H1 (cell line): ENCODE measurements around the gene LRRC45. TPM values are rescaled to one million over a fixed set of nuclear protein-coding genes. Genes with fewer than 3 reads are reported as not detected.
A peak's percentile ranks its signal among the peaks of the same experiment; 100 is the strongest.

Source experiments
- CTCF ChIA-PET: fragments of 300-600 bp; sonication (Branson Sonifier 250); formaldehyde crosslinking; loops from one replicate; lab custom pipeline; 2021; ENCODE audit not compliant: partially characterized antibody; lab: Charles Lee
- POLR2A ChIA-PET: fragments of 300-600 bp; sonication (Branson Sonifier 250); formaldehyde crosslinking; loops from one replicate; lab custom pipeline; 2021; ENCODE audit warnings: inconsistent platforms; ENCODE audit not compliant: partially characterized antibody; lab: Charles Lee
- DNase-seq, 2 experiments: peaks; one replicate each; pipeline versions ENCODE4 v3.0.0 to v3.0.0-alpha.2; 2010 to 2022; ENCODE audit warnings: low spot score in 2 of 2, low read depth in 1 of 2, mixed read lengths in 1 of 2
- FAIRE-seq: peaks from 2 replicates; lab custom pipeline; 2011; peaks lifted over from hg19 to GRCh38; lab: Jason Lieb, UNC
- H2AFZ ChIP-seq: 2 replicates; pipeline ENCODE4 v1.8.1; 2012; ENCODE audit warnings: low read length, inconsistent platforms
- H2AK5ac ChIP-seq: 2 replicates; pipeline ENCODE4 v1.6.1; 2013; ENCODE audit warnings: low read depth, low read length
- H2BK120ac ChIP-seq: replicated peaks from 2 replicates; pipeline ENCODE3; 2013; ENCODE audit warnings: low read depth, low read length, inconsistent platforms
- H2BK12ac ChIP-seq: 2 replicates; pipeline ENCODE4 v1.6.1; 2013; ENCODE audit warnings: low read depth, low read length
- H2BK15ac ChIP-seq: 2 replicates; pipeline ENCODE4 v1.6.1; 2013; ENCODE audit warnings: low read length
- H2BK20ac ChIP-seq: 2 replicates; pipeline ENCODE4 v1.6.1; 2013; ENCODE audit warnings: low read length
- H2BK5ac ChIP-seq: 2 replicates; pipeline ENCODE4 v1.6.1; 2013; ENCODE audit warnings: low read depth, low read length
- H3K14ac ChIP-seq: 2 replicates; pipeline ENCODE4 v1.6.1; 2013; ENCODE audit warnings: inconsistent platforms; ENCODE audit not compliant: insufficient read length
- H3K18ac ChIP-seq: 2 replicates; pipeline ENCODE4 v1.6.1; 2013; ENCODE audit warnings: low read length; ENCODE audit errors: extremely low read depth
- H3K23ac ChIP-seq: 2 replicates; pipeline ENCODE4 v1.6.1; 2013; ENCODE audit warnings: inconsistent platforms; ENCODE audit not compliant: insufficient read length
- H3K23me2 ChIP-seq: 2 replicates; pipeline ENCODE4 v1.6.1; 2013; ENCODE audit warnings: low read depth, low read length
- H3K27ac ChIP-seq: 2 replicates; pipeline ENCODE4 v1.6.1; 2011; ENCODE audit warnings: low read depth, low read length, inconsistent platforms
- H3K27me3 ChIP-seq, 4 experiments: replicated peaks in 1 of 4; 1 replicate in 1 of 4; 2 replicates in 3 of 4; pipeline versions ENCODE4 v1.6.1 to v1.8.1; 2011 to 2013; ENCODE audit warnings: low read length in 3 of 4, mild to moderate bottlenecking in 3 of 4, inconsistent platforms in 2 of 4, mixed read lengths in 2 of 4, moderate library complexity in 1 of 4; ENCODE audit not compliant: control insufficient read depth in 3 of 4, insufficient read depth in 3 of 4; ENCODE audit errors: extremely low read depth in 1 of 4
- H3K36me3 ChIP-seq, 4 experiments: 2 replicates each; pipeline versions ENCODE4 v1.6.1 to v1.8.1; 2011 to 2013; ENCODE audit warnings: mild to moderate bottlenecking in 4 of 4, low read length in 3 of 4, moderate library complexity in 2 of 4, control low read depth in 1 of 4, inconsistent platforms in 1 of 4; ENCODE audit not compliant: insufficient read depth in 4 of 4, control insufficient read depth in 2 of 4
- H3K4ac ChIP-seq: replicated peaks from 2 replicates; pipeline ENCODE3; 2013; ENCODE audit warnings: low read length, low read depth, mixed read lengths, inconsistent platforms; ENCODE audit not compliant: insufficient read length
- H3K4me1 ChIP-seq, 4 experiments: replicated peaks in 1 of 4; 1 replicate in 1 of 4; 2 replicates in 3 of 4; pipeline versions ENCODE4 v1.6.1 to v1.8.1; 2011 to 2013; ENCODE audit warnings: low read length in 3 of 4, inconsistent platforms in 2 of 4, mixed read lengths in 1 of 4; ENCODE audit not compliant: insufficient read depth in 4 of 4, control insufficient read depth in 3 of 4
- H3K4me2 ChIP-seq, 2 experiments: 2 replicates each; pipeline versions ENCODE4 v1.6.1 to v1.8.1; 2011 to 2013; ENCODE audit warnings: low read depth in 2 of 2, low read length in 2 of 2, control low read depth in 1 of 2, inconsistent platforms in 1 of 2, mild to moderate bottlenecking in 1 of 2; ENCODE audit not compliant: insufficient read depth in 1 of 2
- H3K4me3 ChIP-seq, 4 experiments: fragments of 200-600, 300-600 bp in 1 of 4; sonication (generic), shearing (Covaris generic), sonication (Bioruptor Twin) in 1 of 4; 2 replicates each; pipeline versions ENCODE4 v1.5.1 to v1.8.1; 2011 to 2016; ENCODE audit warnings: low read length in 4 of 4, low read depth in 3 of 4, control low read depth in 2 of 4, inconsistent platforms in 2 of 4, mild to moderate bottlenecking in 2 of 4, mixed read lengths in 1 of 4, moderate library complexity in 1 of 4; ENCODE audit not compliant: insufficient read depth in 2 of 4; ENCODE audit errors: extremely low read depth in 1 of 4
- H3K56ac ChIP-seq: replicated peaks from 2 replicates; pipeline ENCODE3; 2013; ENCODE audit warnings: low read depth, mild to moderate bottlenecking, mixed read lengths, low read length, inconsistent platforms; ENCODE audit not compliant: insufficient read length
- H3K79me1 ChIP-seq: 2 replicates; pipeline ENCODE4 v1.6.1; 2013; ENCODE audit warnings: low read depth, low read length, control low read depth
- H3K79me2 ChIP-seq, 2 experiments: 2 replicates each; pipeline versions ENCODE4 v1.6.1 to v1.8.1; 2012 to 2013; ENCODE audit warnings: low read length in 2 of 2, mild to moderate bottlenecking in 2 of 2, inconsistent platforms in 1 of 2; ENCODE audit not compliant: insufficient read depth in 2 of 2, control insufficient read depth in 1 of 2
- H3K9ac ChIP-seq, 4 experiments: replicated peaks in 1 of 4; 1 replicate in 1 of 4; 2 replicates in 3 of 4; pipeline versions ENCODE4 v1.6.1 to v1.8.1; 2011 to 2013; ENCODE audit warnings: low read depth in 3 of 4, low read length in 3 of 4, control low read depth in 2 of 4, mild to moderate bottlenecking in 2 of 4, moderate library complexity in 2 of 4, inconsistent platforms in 1 of 4; ENCODE audit errors: extremely low read depth in 1 of 4
- H3K9me3 ChIP-seq, 2 experiments: 2 replicates each; pipeline versions ENCODE4 v1.6.1 to v1.8.1; 2012 to 2013; ENCODE audit warnings: mild to moderate bottlenecking in 2 of 2, moderate library complexity in 2 of 2, control low read depth in 1 of 2, inconsistent platforms in 1 of 2, low read depth in 1 of 2, low read length in 1 of 2, mixed read lengths in 1 of 2; ENCODE audit not compliant: insufficient read depth in 2 of 2
- H4K20me1 ChIP-seq, 2 experiments: replicated peaks in 1 of 2; 2 replicates each; pipeline versions ENCODE3 to v1.8.1; 2011 to 2013; ENCODE audit warnings: inconsistent platforms in 2 of 2, low read length in 2 of 2, mild to moderate bottlenecking in 1 of 2; ENCODE audit not compliant: insufficient read depth in 2 of 2, control insufficient read depth in 1 of 2
- H4K5ac ChIP-seq: 2 replicates; pipeline ENCODE4 v1.6.1; 2013; ENCODE audit warnings: low read length, low read depth, mixed read lengths, inconsistent platforms; ENCODE audit not compliant: insufficient read length
- H4K8ac ChIP-seq: 2 replicates; pipeline ENCODE4 v1.8.0; 2013; ENCODE audit warnings: mild to moderate bottlenecking, moderate library complexity, low read length, inconsistent platforms; ENCODE audit not compliant: insufficient read depth; ENCODE audit errors: extremely low read depth
- H4K91ac ChIP-seq: replicated peaks from 2 replicates; pipeline ENCODE3; 2013; ENCODE audit warnings: low read length, mixed read lengths, inconsistent platforms; ENCODE audit not compliant: insufficient read length
- BACH1 ChIP-seq: IDR thresholded peaks from 2 replicates; pipeline ENCODE4 v1.6.1; 2012; ENCODE audit warnings: low read length, improper control_type of control experiment
- BRCA1 ChIP-seq: IDR thresholded peaks from 2 replicates; pipeline ENCODE4 v1.6.1; 2012; ENCODE audit warnings: low read depth, low read length, improper control_type of control experiment
- CBX5 ChIP-seq: fragments of 300-800, 300-1000 bp; sonication (generic); IDR thresholded peaks from 2 replicates; pipeline ENCODE4 v1.7.1; 2016; ENCODE audit warnings: antibody characterized with exemption, low read length, low read depth
- CBX8 ChIP-seq: fragments of 300-800, 300-1000 bp; sonication (generic); IDR thresholded peaks from 2 replicates; pipeline ENCODE4 v1.7.1; 2016; ENCODE audit warnings: low read depth, low read length, borderline replicate concordance
- CTBP2 ChIP-seq: IDR thresholded peaks from 2 replicates; pipeline ENCODE4 v1.7.0; 2011; ENCODE audit warnings: borderline replicate concordance, mild to moderate bottlenecking, moderate library complexity, mixed read lengths, low read length; ENCODE audit not compliant: insufficient read depth, insufficient read length
- FOSL1 ChIP-seq: IDR thresholded peaks from 2 replicates; pipeline ENCODE4 v1.6.1; 2011; ENCODE audit warnings: mild to moderate bottlenecking, low read depth, low read length, moderate library complexity; ENCODE audit not compliant: insufficient read depth
- HDAC2 ChIP-seq, 2 experiments: fragments of 300-600 bp in 1 of 2; sonication (generic) in 1 of 2; IDR thresholded peaks; 2 replicates each; pipeline ENCODE4 v1.6.1; 2011 to 2012; ENCODE audit warnings: low read depth in 2 of 2, low read length in 2 of 2, mild to moderate bottlenecking in 2 of 2, moderate library complexity in 2 of 2, borderline replicate concordance in 1 of 2, inconsistent platforms in 1 of 2
- PHF8 ChIP-seq: fragments of 200-600 bp; sonication (generic); conservative IDR thresholded peaks from 2 replicates; pipeline ENCODE4 v1.7.1; 2012; ENCODE audit warnings: low read depth, mild to moderate bottlenecking, inconsistent platforms, low read length, moderate library complexity
- SP1 ChIP-seq: IDR thresholded peaks from 2 replicates; pipeline ENCODE4 v1.6.1; 2011; ENCODE audit warnings: low read depth, low read length
- TCF12 ChIP-seq: IDR thresholded peaks from 2 replicates; pipeline ENCODE4 v1.6.1; 2011; ENCODE audit warnings: low read depth, mild to moderate bottlenecking, low read length
- TEAD4 ChIP-seq: IDR thresholded peaks from 2 replicates; pipeline ENCODE4 v1.6.1; 2012; ENCODE audit warnings: low read depth, low read length, inconsistent platforms, mixed read lengths
- WGBS, 2 experiments: shearing (Covaris generic) in 1 of 2; methylation state at CpG; one replicate each; pipeline versions ENCODE4 v1.1.6 to v1.1.7; 2013 to 2015; ENCODE audit warnings: low lambda C conversion rate in 2 of 2, mixed read lengths in 2 of 2, inconsistent platforms in 1 of 2, low coverage in 1 of 2, missing lambda C conversion rate in 1 of 2; ENCODE audit not compliant: insufficient replicate concordance in 2 of 2, insufficient coverage in 1 of 2, insufficient read length in 1 of 2; ENCODE audit errors: extremely low coverage in 1 of 2, missing lambda C conversion rate in 1 of 2; 5-methylcytosine and 5-hydroxymethylcytosine counted together
- polyA plus RNA-seq, 7 experiments: library from polyadenylated mRNA; depleted of rRNA in 3 of 7; stranded (reverse) in 5 of 7; unstranded in 2 of 7; fragments of >200 nt in 5 of 7; fragments of 200-250 nt in 2 of 7; gene quantifications; 1 replicate in 5 of 7; 2 replicates in 1 of 7; 4 replicates in 1 of 7; pipeline versions ENCODE4 v1.2.1 to v1.2.3, GENCODE V29; 2011 to 2013; ENCODE audit warnings: missing spikeins in 2 of 7, mixed read lengths in 2 of 7
- total RNA-seq: library from RNA; stranded (reverse); fragmentation: NEBNext Ultra II Directional; extraction: Animal tissue kit (Norgen Biotek cat#: 25700); gene quantifications from 2 replicates; pipeline ENCODE4 v1.2.1, GENCODE V29; 2021
- TF ChIP-seq, protein P1 (sequence below): IDR thresholded peaks from 2 replicates; pipeline ENCODE4 v1.6.1; 2012; ENCODE audit warnings: inconsistent platforms

Gene LRRC45
- total and polyA plus RNA-seq, 2 of the 8 experiments (the other 6 are each of a cell fraction or from before 2014, with no cell fraction given): 11.5 to 29.0 TPM

DNA sequence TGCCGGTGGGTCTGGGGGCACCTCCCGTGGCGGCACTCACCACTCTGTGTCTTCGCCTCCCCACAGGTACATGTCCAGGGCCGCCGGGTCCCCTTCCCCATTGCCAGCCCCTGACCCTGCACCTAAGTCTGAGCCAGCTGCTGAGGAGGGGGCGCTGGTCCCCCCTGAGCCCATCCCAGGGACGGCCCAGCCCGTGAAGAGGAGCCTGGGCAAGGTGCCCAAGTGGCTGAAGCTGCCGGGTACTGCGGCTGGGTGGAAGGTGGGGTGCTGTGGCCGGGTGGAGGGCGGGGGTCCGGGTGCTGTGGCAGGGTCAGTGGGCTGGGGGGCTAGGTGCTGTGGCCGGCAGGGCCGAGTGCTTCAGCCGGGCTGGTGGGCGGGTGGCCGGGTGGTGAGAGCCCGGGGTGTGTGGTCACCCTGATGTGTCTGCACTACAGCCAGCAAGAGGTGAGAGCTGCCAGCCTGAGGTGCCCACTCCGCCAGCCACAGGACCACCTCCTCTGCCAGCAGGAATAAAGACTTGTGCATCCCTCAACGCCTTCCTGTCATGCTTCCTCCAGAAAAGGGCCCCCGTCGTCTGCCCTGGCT is 6.1 kb upstream of the LRRC45 start:
- no peak overlapping the region for H3K23ac ChIP-seq
- CTCF ChIA-PET: interaction anchor here (0.6 to 2.7 kb wide), 9 partner anchors 11 to 187 kb away, joined by 3 to 20 read pairs (median 3); partner anchors contain the start of genes NOTUM and RAC3
- FAIRE-seq: no peak
- TF ChIP-seq SP1 (no peak), BACH1 (no peak), PHF8 (no peak), BRCA1 (no peak), TEAD4 (no peak), CTBP2 (no peak), FOSL1 (no peak), CBX8 (no peak), HDAC2 (IDR thresholded peaks at IDR 0.05; ENCODE audit: borderline replicate concordance in 1 of 2, low read depth in 2 of 2, low read length in 2 of 2) (no peak), TCF12 (no peak), CBX5 (no peak)
- TF ChIP-seq, protein P1, sequence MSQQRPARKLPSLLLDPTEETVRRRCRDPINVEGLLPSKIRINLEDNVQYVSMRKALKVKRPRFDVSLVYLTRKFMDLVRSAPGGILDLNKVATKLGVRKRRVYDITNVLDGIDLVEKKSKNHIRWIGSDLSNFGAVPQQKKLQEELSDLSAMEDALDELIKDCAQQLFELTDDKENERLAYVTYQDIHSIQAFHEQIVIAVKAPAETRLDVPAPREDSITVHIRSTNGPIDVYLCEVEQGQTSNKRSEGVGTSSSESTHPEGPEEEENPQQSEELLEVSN: no peak

More for the DNA sequence above, 6.1 kb upstream of the LRRC45 start:
- H3K36me3 ChIP-seq: no peaks in the 10 kb centered on the region; a peak in 1 of 8 replicates
- H3K9me3 ChIP-seq: no peaks in the 10 kb centered on the region
- POLR2A ChIA-PET: interaction anchor here (0.7 to 2.8 kb wide), 13 partner anchors 9 to 103 kb away, joined by 3 to 9 read pairs (median 4); partner anchors contain the start of gene FASN
- H3K79me2 ChIP-seq: peaks cover 0 to 7% of the 10 kb centered on the region in 2 experiments; a peak in 1 of 4 replicates
- H2BK20ac ChIP-seq: no peak overlapping the region
- no peak overlapping the region for H3K9ac ChIP-seq
- H3K4me1 ChIP-seq: peaks cover 0 to 7% (median 3%) of the 10 kb centered on the region in 4 experiments; a peak in 5 of 7 replicates
- H2BK12ac ChIP-seq: no peak overlapping the region
- H4K91ac ChIP-seq: no peak overlapping the region
- no peak overlapping the region for H3K27ac ChIP-seq
- H3K56ac ChIP-seq: no peak overlapping the region
- no peak overlapping the region; the same call in 1 of the 2 replicates for H4K8ac ChIP-seq
- H3K14ac ChIP-seq: no peak overlapping the region
- no peak overlapping the region for H3K4me2 ChIP-seq
- H3K79me1 ChIP-seq: peaks cover 1% of the 10 kb centered on the region; the same call in 1 of the 2 replicates
- H2AFZ ChIP-seq: no peak overlapping the region
- peaks cover 3% of the 10 kb centered on the region; the same call in 1 of the 2 replicates for H3K23me2 ChIP-seq
- no peak overlapping the region; the same call in 1 of the 2 replicates for H2BK5ac ChIP-seq
- 91% methylated on average over 21 of the region's 24 CpGs; no CpG with 5 or more reads in 1 of the 2 experiments for whole genome bisulfite sequencing, 2 experiments
- H2BK120ac ChIP-seq: no peak overlapping the region
- H3K27me3 ChIP-seq: no peaks in the 10 kb centered on the region
- H2BK15ac ChIP-seq: 0 out of 2 replicates have a peak overlapping the region, but pooled peaks have one; percentile 16
- no peak for DNase-seq
- peak overlapping the region; percentile 31 for H4K5ac ChIP-seq
- H4K20me1 ChIP-seq: peaks cover 9 to 18% of the 10 kb centered on the region in 2 experiments
- no peak overlapping the region for H3K18ac ChIP-seq
- no peak overlapping the region for H2AK5ac ChIP-seq
- H3K4me3 ChIP-seq: no peak overlapping the region
- H3K4ac ChIP-seq: no peak overlapping the region
